ENCODE results near the gene KBTBD7.

DNA sequence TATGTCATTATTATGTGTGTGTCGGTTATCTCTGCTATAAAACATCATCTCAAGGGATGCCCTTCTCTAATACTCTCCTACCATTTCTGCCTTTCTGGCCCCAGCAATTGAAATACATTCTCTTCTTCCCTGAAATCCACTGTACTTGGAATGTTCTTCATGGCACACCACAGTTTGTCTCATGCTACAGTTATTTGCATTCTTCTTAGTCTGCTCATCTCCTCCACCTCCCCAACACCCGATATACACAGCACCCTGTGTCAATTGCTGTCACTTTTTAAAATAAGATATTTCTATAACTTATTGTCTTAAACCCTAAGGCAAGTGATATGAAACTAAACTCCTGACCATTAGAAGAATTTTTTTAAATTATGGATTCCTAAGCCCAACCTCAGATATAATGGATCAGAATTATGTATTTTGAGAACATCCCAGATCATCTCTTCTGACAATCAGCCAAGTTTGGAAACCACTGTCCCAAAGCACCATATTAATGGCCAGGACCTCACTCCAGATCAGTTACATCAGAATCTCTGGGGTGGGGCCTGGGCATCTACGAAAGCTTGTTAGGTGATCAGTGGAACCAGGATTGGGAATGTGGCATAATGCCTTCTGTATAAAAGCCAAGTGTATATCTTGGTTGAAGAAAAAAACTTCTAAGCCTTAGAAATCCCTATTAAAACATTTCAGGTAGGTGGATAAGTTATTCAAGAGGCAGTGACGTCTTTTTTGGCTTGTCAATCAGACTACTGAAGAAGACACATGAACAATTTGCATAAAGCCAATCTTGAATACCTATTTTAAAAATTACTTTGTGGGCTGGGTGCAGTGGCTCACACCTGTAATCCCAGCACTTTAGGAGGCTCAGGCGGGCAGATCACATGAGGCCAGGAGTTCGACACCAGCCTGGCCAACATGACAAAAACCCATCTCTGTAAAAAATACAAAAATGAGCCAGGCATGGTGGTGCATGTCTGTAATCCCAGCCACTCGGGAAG, 30.0 kb upstream of the KBTBD7 start:
- TF ChIP-seq POLR2AphosphoS5 (IDR thresholded peaks at IDR 0.05; ENCODE audit: low read depth, low read length) (no peak), CHD1 (IDR thresholded peaks at IDR 0.05; ENCODE audit: low read depth, low read length) (no peak), RXRA (IDR thresholded peaks at IDR 0.05; ENCODE audit: insufficient read depth, low read depth, low read length) (no peak), POLR2A (IDR thresholded peaks at IDR 0.05; ENCODE audit: control extremely low read depth in 1 of 2, low read depth in 2 of 2, low read length in 2 of 2) (no peak), TCF12 (IDR thresholded peaks at IDR 0.05; ENCODE audit: low read depth, low read length) (no peak), ASH2L (IDR thresholded peaks at IDR 0.05; ENCODE audit: low read length) (no peak), CEBPB (IDR thresholded peaks at IDR 0.05; ENCODE audit: low read depth, low read length) (no peak), JUN (IDR thresholded peaks at IDR 0.05; ENCODE audit: low read depth, low read length) (no peak), SIX5 (IDR thresholded peaks at IDR 0.05; ENCODE audit: low read depth, low read length) (no peak)
- TF ChIP-seq, protein P1, sequence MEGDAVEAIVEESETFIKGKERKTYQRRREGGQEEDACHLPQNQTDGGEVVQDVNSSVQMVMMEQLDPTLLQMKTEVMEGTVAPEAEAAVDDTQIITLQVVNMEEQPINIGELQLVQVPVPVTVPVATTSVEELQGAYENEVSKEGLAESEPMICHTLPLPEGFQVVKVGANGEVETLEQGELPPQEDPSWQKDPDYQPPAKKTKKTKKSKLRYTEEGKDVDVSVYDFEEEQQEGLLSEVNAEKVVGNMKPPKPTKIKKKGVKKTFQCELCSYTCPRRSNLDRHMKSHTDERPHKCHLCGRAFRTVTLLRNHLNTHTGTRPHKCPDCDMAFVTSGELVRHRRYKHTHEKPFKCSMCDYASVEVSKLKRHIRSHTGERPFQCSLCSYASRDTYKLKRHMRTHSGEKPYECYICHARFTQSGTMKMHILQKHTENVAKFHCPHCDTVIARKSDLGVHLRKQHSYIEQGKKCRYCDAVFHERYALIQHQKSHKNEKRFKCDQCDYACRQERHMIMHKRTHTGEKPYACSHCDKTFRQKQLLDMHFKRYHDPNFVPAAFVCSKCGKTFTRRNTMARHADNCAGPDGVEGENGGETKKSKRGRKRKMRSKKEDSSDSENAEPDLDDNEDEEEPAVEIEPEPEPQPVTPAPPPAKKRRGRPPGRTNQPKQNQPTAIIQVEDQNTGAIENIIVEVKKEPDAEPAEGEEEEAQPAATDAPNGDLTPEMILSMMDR (IDR thresholded peaks at IDR 0.05; ENCODE audit: control extremely low read depth in 1 of 3, insufficient read depth in 1 of 3, low read depth in 1 of 3, low read length in 3 of 3): no peak
- TF ChIP-seq, protein P2, sequence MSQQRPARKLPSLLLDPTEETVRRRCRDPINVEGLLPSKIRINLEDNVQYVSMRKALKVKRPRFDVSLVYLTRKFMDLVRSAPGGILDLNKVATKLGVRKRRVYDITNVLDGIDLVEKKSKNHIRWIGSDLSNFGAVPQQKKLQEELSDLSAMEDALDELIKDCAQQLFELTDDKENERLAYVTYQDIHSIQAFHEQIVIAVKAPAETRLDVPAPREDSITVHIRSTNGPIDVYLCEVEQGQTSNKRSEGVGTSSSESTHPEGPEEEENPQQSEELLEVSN (IDR thresholded peaks at IDR 0.05): no peak
- TF ChIP-seq, protein P3, sequence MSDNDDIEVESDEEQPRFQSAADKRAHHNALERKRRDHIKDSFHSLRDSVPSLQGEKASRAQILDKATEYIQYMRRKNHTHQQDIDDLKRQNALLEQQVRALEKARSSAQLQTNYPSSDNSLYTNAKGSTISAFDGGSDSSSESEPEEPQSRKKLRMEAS (IDR thresholded peaks at IDR 0.05): no peak
